H1 (cell line): ENCODE results near the gene RALGAPA2. TPM values are rescaled to one million over a fixed set of nuclear protein-coding genes. Genes with fewer than 3 reads are reported as not detected.

Experiments used
- ATF2 ChIP-seq: IDR thresholded peaks from 2 replicates; pipeline ENCODE4 v1.6.1; 2012; ENCODE audit warnings: low read length, inconsistent platforms
- BACH1 ChIP-seq: IDR thresholded peaks from 2 replicates; pipeline ENCODE4 v1.6.1; 2012; ENCODE audit warnings: low read length, improper control_type of control experiment
- CBX8 ChIP-seq: fragments of 300-800, 300-1000 bp; sonication (generic); IDR thresholded peaks from 2 replicates; pipeline ENCODE4 v1.7.1; 2016; ENCODE audit warnings: low read depth, low read length, borderline replicate concordance
- CREB1 ChIP-seq: IDR thresholded peaks from 2 replicates; pipeline ENCODE4 v1.6.1; 2012; ENCODE audit warnings: inconsistent platforms
- CTBP2 ChIP-seq: IDR thresholded peaks from 2 replicates; pipeline ENCODE4 v1.7.0; 2011; ENCODE audit warnings: borderline replicate concordance, mild to moderate bottlenecking, moderate library complexity, mixed read lengths, low read length; ENCODE audit not compliant: insufficient read depth, insufficient read length
- CTCF ChIP-seq, 3 experiments: IDR thresholded peaks; 1 replicate in 2 of 3; 2 replicates in 1 of 3; pipeline versions ENCODE4 v1.5.1 to v1.6.1; 2011; ENCODE audit warnings: low read length in 3 of 3, mild to moderate bottlenecking in 3 of 3, inconsistent platforms in 2 of 3, low read depth in 1 of 3, moderate library complexity in 1 of 3; ENCODE audit not compliant: insufficient read depth in 1 of 3; ENCODE audit errors: control extremely low read depth in 1 of 3
- EGR1 ChIP-seq: IDR thresholded peaks from 2 replicates; pipeline ENCODE4 v1.6.1; 2011; ENCODE audit warnings: low read depth, low read length, borderline replicate concordance
- GTF2F1 ChIP-seq: IDR thresholded peaks from 2 replicates; pipeline ENCODE4 v1.6.1; 2012; ENCODE audit warnings: low read depth, low read length, improper control_type of control experiment, borderline replicate concordance
- JUND ChIP-seq: IDR thresholded peaks from 2 replicates; pipeline ENCODE4 v1.6.1; 2011; ENCODE audit warnings: mild to moderate bottlenecking, improper control_type of control experiment, low read length
- KDM4A ChIP-seq: IDR thresholded peaks from one replicate; pipeline ENCODE4 v1.7.1; 2012; ENCODE audit warnings: low read depth, mild to moderate bottlenecking, moderate library complexity, low read length, inconsistent platforms; ENCODE audit not compliant: severe bottlenecking
- NRF1 ChIP-seq: IDR thresholded peaks from 2 replicates; pipeline ENCODE4 v1.6.1; 2011; ENCODE audit warnings: mild to moderate bottlenecking, low read depth, low read length, improper control_type of control experiment
- PHF8 ChIP-seq: fragments of 200-600 bp; sonication (generic); conservative IDR thresholded peaks from 2 replicates; pipeline ENCODE4 v1.7.1; 2012; ENCODE audit warnings: low read depth, mild to moderate bottlenecking, inconsistent platforms, low read length, moderate library complexity
- POLR2AphosphoS5 ChIP-seq: IDR thresholded peaks from 2 replicates; pipeline ENCODE4 v1.6.1; 2011; ENCODE audit warnings: low read depth, low read length
- POU5F1 ChIP-seq: IDR thresholded peaks from 2 replicates; pipeline ENCODE4 v1.6.1; 2011; ENCODE audit warnings: low read depth, mild to moderate bottlenecking, low read length, moderate library complexity
- RXRA ChIP-seq: IDR thresholded peaks from 2 replicates; pipeline ENCODE4 v1.6.1; 2011; ENCODE audit warnings: low read depth, mild to moderate bottlenecking, low read length, moderate library complexity; ENCODE audit not compliant: insufficient read depth
- SIRT6 ChIP-seq: IDR thresholded peaks from one replicate; pipeline ENCODE4 v1.7.1; 2012; ENCODE audit warnings: low read length, inconsistent platforms
- SP4 ChIP-seq: IDR thresholded peaks from 2 replicates; pipeline ENCODE4 v1.6.1; 2012; ENCODE audit warnings: low read length, inconsistent platforms
- SRF ChIP-seq: IDR thresholded peaks from 2 replicates; pipeline ENCODE4 v1.6.1; 2011; ENCODE audit warnings: mild to moderate bottlenecking, low read depth, low read length, moderate library complexity
- TBP ChIP-seq: IDR thresholded peaks from 2 replicates; pipeline ENCODE4 v1.6.1; 2011; ENCODE audit warnings: low read depth, low read length, improper control_type of control experiment
- polyA plus RNA-seq, 7 experiments: library from polyadenylated mRNA; depleted of rRNA in 3 of 7; stranded (reverse) in 5 of 7; unstranded in 2 of 7; fragments of >200 nt in 5 of 7; fragments of 200-250 nt in 2 of 7; gene quantifications; 1 replicate in 5 of 7; 2 replicates in 1 of 7; 4 replicates in 1 of 7; pipeline versions ENCODE4 v1.2.1 to v1.2.3, GENCODE V29; 2011 to 2013; ENCODE audit warnings: missing spikeins in 2 of 7, mixed read lengths in 2 of 7
- total RNA-seq: library from RNA; stranded (reverse); fragmentation: NEBNext Ultra II Directional; extraction: Animal tissue kit (Norgen Biotek cat#: 25700); gene quantifications from 2 replicates; pipeline ENCODE4 v1.2.1, GENCODE V29; 2021
- TF ChIP-seq, protein P1 (sequence below): IDR thresholded peaks from 2 replicates; pipeline ENCODE4 v1.6.1; 2012; ENCODE audit warnings: inconsistent platforms

RALGAPA2 gene
- total and polyA plus RNA-seq, 2 of the 8 experiments (the other 6 are each of a cell fraction or from before 2014, with no cell fraction given): 5.1 to 25.5 TPM

DNA sequence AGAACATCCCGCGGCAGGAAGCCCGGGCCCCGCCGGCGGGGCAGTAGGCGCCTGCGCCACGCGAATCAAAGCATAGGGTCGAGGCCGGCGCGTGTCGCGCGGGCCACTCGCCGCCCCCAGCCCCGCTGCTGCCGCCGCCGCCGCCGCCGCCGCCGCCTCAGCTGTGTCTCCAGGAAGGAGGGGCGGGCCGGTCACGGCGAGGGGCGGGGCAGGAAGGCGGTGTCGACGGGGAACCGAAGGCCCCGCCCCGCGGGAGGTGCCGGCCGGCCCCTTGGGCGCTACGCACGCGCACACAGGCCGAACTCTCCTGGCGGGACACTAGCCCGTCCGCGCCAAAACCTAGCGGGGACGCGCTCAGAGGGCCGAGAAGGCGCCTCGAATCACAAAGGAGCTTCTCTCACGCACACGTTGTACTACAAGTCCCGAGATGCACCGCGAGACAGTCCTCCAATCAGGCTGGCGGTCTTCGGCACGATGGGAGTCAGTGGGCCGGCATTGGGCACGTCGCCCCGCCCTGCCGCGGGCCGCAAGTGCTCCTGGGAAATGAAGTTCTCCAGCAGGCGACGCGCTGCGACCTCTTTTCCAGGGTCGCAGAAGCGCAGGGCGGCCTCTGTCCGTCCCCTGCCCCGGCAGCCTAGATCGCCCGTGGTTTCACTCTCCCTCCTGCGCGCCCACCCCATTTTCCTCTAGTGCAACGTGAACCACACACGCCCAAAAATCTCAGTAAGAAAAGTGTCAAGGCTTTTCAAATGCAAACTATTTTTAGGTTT, at the start of gene RALGAPA2 (continued):
- TF ChIP-seq PHF8 (peak; percentile 43; the same call in 1 of the 2 replicates), EGR1 (no peak), CTCF (IDR thresholded peaks at IDR 0.05; ENCODE audit: control extremely low read depth in 1 of 3, insufficient read depth in 1 of 3, low read depth in 1 of 3, low read length in 3 of 3) (no peak), BACH1 (no peak), POU5F1 (no peak), CREB1 (peak; percentile 78), NRF1 (peak; percentile 51), GTF2F1 (no peak), TBP (peak; percentile 66), SP4 (no peak), ATF2 (no peak), JUND (no peak), RXRA (no peak), CTBP2 (no peak), SRF (no peak), CBX8 (no peak), SIRT6 (no peak), POLR2AphosphoS5 (peak; percentile 65; the same call in 1 of the 2 replicates), KDM4A (peak; percentile 96)
- TF ChIP-seq, protein P1, sequence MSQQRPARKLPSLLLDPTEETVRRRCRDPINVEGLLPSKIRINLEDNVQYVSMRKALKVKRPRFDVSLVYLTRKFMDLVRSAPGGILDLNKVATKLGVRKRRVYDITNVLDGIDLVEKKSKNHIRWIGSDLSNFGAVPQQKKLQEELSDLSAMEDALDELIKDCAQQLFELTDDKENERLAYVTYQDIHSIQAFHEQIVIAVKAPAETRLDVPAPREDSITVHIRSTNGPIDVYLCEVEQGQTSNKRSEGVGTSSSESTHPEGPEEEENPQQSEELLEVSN: peak; percentile 14; the same call in 1 of the 2 replicates
